ENCODE results near the gene RAB8B.

RAB8B gene

DNA sequence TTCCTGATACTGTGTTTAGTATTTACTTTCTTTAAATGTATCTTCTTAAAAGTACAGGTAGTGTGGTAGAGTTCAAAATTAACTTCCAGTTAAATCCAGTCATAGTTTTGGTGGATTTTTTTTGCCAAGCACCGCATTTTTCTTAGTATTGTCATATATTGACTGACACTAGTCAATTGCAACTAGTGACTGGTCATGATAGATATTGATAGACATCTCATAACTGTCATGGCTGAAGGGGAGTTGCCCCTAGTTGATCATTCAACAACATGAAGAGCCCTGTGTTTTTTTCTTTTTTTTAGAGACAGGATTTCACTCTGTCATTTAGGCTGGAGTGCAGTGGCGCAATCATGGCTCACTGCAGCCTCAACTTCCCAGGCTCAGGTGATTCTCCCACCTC lies 22.1 kb downstream of the RAB8B start:
- TF ChIP-seq, protein P1, sequence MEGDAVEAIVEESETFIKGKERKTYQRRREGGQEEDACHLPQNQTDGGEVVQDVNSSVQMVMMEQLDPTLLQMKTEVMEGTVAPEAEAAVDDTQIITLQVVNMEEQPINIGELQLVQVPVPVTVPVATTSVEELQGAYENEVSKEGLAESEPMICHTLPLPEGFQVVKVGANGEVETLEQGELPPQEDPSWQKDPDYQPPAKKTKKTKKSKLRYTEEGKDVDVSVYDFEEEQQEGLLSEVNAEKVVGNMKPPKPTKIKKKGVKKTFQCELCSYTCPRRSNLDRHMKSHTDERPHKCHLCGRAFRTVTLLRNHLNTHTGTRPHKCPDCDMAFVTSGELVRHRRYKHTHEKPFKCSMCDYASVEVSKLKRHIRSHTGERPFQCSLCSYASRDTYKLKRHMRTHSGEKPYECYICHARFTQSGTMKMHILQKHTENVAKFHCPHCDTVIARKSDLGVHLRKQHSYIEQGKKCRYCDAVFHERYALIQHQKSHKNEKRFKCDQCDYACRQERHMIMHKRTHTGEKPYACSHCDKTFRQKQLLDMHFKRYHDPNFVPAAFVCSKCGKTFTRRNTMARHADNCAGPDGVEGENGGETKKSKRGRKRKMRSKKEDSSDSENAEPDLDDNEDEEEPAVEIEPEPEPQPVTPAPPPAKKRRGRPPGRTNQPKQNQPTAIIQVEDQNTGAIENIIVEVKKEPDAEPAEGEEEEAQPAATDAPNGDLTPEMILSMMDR (IDR thresholded peaks at IDR 0.05; ENCODE audit: insufficient read depth, low read length, poor library complexity, severe bottlenecking) = no peak
- no peak for TF ChIP-seq EZH2phosphoT487 (conservative IDR thresholded peaks at IDR 0.05; ENCODE audit: low read length)
- 0 out of 2 replicates have a peak, but pooled peaks cover 3% of the 10 kb centered on the region for H4K20me1 ChIP-seq (ENCODE audit: low read depth, low read length)

GRCh38 chr15:63212050-63213004 lies 22.9 kb downstream of the RAB8B start:
- H3K27ac ChIP-seq (ENCODE audit: low read depth, low read length) = no peak overlapping the region

More for the DNA sequence above, 22.1 kb downstream of the RAB8B start:
- H3K4me2 ChIP-seq (ENCODE audit: low read depth, low read length, poor library complexity, severe bottlenecking) = no peak overlapping the region
- no peak overlapping the region for H3K27ac ChIP-seq (ENCODE audit: low read depth, low read length)
- no peaks in the 10 kb centered on the region for H3K9me2 ChIP-seq (replicated peaks; ENCODE audit: insufficient read depth, low read length)
- H3K27me3 ChIP-seq (ENCODE audit: low read length) = no peaks in the 10 kb centered on the region
- no peak overlapping the region for H3K4me3 ChIP-seq (ENCODE audit: insufficient read depth, low read length, poor library complexity, severe bottlenecking)
- no peaks in the 10 kb centered on the region for H3K36me3 ChIP-seq (ENCODE audit: low read length)
- H3K9me3 ChIP-seq (ENCODE audit: insufficient read depth, low read length) = no peaks in the 10 kb centered on the region
- no peak overlapping the region for H3K9ac ChIP-seq (ENCODE audit: low read length)
- no peak overlapping the region for H2AFZ ChIP-seq (ENCODE audit: low read depth, low read length, severe bottlenecking)
- 0 out of 2 replicates have a peak, but pooled peaks cover 6% of the 10 kb centered on the region for H3F3A ChIP-seq (ENCODE audit: insufficient read depth)
- H3K79me2 ChIP-seq (ENCODE audit: insufficient read depth, low read length) = peaks cover 78% of the 10 kb centered on the region

DNA sequence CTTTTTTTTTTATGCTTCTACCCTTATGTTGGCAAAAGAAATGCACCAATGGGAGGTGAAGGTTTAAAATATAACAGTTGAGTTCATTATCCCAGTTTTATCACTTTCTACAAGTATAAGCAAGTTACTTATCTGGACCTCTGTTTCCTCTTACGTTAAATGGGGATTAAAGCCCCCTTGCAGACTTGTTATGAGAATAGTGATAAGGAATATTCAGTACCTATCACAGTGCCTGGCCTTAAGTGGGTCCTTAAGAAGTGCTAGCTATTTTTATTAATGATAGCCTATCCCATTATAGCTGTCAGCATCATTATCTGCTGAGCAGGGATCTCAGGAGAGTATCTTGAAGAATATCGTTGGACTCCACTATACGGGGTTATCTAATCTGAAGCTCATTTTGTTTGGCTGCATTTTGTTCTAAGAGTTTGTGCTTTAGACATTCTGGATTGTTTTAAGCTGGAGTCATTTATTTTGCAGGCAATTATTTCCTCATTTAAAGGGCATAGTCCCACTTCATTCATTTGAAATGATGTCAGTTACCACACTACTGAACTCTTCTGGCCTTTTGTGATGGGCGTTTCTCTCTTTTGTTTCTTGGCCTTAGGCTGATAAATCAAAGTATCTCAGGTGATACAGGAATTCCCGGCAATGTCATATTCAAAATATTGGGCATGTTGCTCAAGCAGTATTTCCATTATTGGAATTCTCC lies 28.8 kb downstream of the RAB8B start:
- peaks cover 85% of the 10 kb centered on the region for H3K79me2 ChIP-seq (ENCODE audit: insufficient read depth, low read length)

More at GRCh38 chr15:63212050-63213004, 22.9 kb downstream of the RAB8B start:
- TF ChIP-seq EZH2phosphoT487 (conservative IDR thresholded peaks at IDR 0.05; ENCODE audit: low read length) = no peak
- TF ChIP-seq, protein P1 (IDR thresholded peaks at IDR 0.05; ENCODE audit: insufficient read depth, low read length, poor library complexity, severe bottlenecking) = no peak
- H3K9ac ChIP-seq (ENCODE audit: low read length) = no peak overlapping the region
- H4K20me1 ChIP-seq (ENCODE audit: low read depth, low read length) = 0 out of 2 replicates have a peak, but pooled peaks cover 4% of the 10 kb centered on the region
- no peaks in the 10 kb centered on the region for H3K36me3 ChIP-seq (ENCODE audit: low read length)
- no peak overlapping the region for H3K4me3 ChIP-seq (ENCODE audit: insufficient read depth, low read length, poor library complexity, severe bottlenecking)
- H3K9me3 ChIP-seq (ENCODE audit: insufficient read depth, low read length) = no peaks in the 10 kb centered on the region
- no peak overlapping the region for H3K4me2 ChIP-seq (ENCODE audit: low read depth, low read length, poor library complexity, severe bottlenecking)
- H3K79me2 ChIP-seq (ENCODE audit: insufficient read depth, low read length) = peaks cover 78% of the 10 kb centered on the region
- H3F3A ChIP-seq (ENCODE audit: insufficient read depth) = 0 out of 2 replicates have a peak, but pooled peaks cover 6% of the 10 kb centered on the region
- H2AFZ ChIP-seq (ENCODE audit: low read depth, low read length, severe bottlenecking) = no peak overlapping the region
- H3K9me2 ChIP-seq (replicated peaks; ENCODE audit: insufficient read depth, low read length) = no peaks in the 10 kb centered on the region
- no peaks in the 10 kb centered on the region for H3K27me3 ChIP-seq (ENCODE audit: low read length)

More for the DNA sequence above, 28.8 kb downstream of the RAB8B start:
- Histone ChIP-seq H3K9me2 (replicated peaks; ENCODE audit: insufficient read depth, low read length) (no peaks in the 10 kb centered on the region), H3K9ac (ENCODE audit: low read length) (no peak overlapping the region), H3K27ac (ENCODE audit: low read depth, low read length) (no peak overlapping the region), H3K9me3 (ENCODE audit: insufficient read depth, low read length) (no peaks in the 10 kb centered on the region), H3K4me3 (ENCODE audit: insufficient read depth, low read length, poor library complexity, severe bottlenecking) (no peak overlapping the region), H3F3A (ENCODE audit: insufficient read depth) (0 out of 2 replicates have a peak, but pooled peaks cover 6% of the 10 kb centered on the region), H3K4me2 (ENCODE audit: low read depth, low read length, poor library complexity, severe bottlenecking) (no peak overlapping the region), H2AFZ (ENCODE audit: low read depth, low read length, severe bottlenecking) (no peak overlapping the region), H3K36me3 (ENCODE audit: low read length) (no peaks in the 10 kb centered on the region), H4K20me1 (ENCODE audit: low read depth, low read length) (0 out of 2 replicates have a peak, but pooled peaks cover 5% of the 10 kb centered on the region), H3K27me3 (ENCODE audit: low read length) (no peaks in the 10 kb centered on the region)
- TF ChIP-seq, protein P1 (IDR thresholded peaks at IDR 0.05; ENCODE audit: insufficient read depth, low read length, poor library complexity, severe bottlenecking) = no peak
- TF ChIP-seq EZH2phosphoT487 (conservative IDR thresholded peaks at IDR 0.05; ENCODE audit: low read length) = no peak
